ENCODE data around the gene LTC4S.
"Not testable (repeated sequence)": the region's sequence is repeated elsewhere in the genome, so short reads cannot be mapped to it uniquely, and the experiment has no call there.

The LTC4S gene

GRCh38 chr5:179832039-179832745, 38.4 kb downstream of the LTC4S start:
- no peaks in the 10 kb centered on the region for H3K9me3 ChIP-seq (ENCODE audit: severe bottlenecking)
- peaks cover 35% of the 10 kb centered on the region for H3K36me3 ChIP-seq
- H3K27me3 ChIP-seq (ENCODE audit: insufficient read depth, low read depth, severe bottlenecking), result no peaks in the 10 kb centered on the region
- no peak overlapping the region for H3K27ac ChIP-seq
- no peak overlapping the region for H3K4me3 ChIP-seq (ENCODE audit: low read depth, low read length)
- DNase-seq, result no peak
- no peak for TF ChIP-seq CTCF (IDR thresholded peaks at IDR 0.05; ENCODE audit: low read depth, low read length)

- DNase-seq, result no peak
- H3K4me3 ChIP-seq (ENCODE audit: low read depth, low read length), result no peak overlapping the region
- H3K27ac ChIP-seq, result no peak overlapping the region
- no peaks in the 10 kb centered on the region for H3K27me3 ChIP-seq (ENCODE audit: insufficient read depth, low read depth, severe bottlenecking)
- no peaks in the 10 kb centered on the region for H3K9me3 ChIP-seq (ENCODE audit: severe bottlenecking)
- peaks cover 30% of the 10 kb centered on the region for H3K36me3 ChIP-seq
- TF ChIP-seq CTCF (IDR thresholded peaks at IDR 0.05; ENCODE audit: low read depth, low read length), result no peak
Measured at GRCh38 chr5:179833056-179833708, 39.4 kb downstream of the LTC4S start.

DNA sequence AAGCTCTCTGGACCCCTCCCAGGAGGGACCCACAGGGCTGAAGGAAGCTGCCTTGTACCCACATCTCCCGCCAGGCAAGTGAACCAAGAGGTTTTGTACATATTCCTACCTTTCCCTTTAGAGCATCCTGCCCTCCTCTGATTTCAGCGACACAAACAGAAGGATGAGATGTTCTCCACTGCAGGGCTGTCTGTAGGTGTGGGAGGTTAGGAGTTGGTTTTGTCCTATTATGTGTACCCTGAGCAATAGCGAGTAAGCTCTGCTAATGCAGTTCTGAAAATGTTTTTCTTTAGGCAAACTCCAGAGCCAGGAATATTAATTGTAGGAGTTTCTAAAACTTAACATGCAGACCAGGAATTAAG, 39.9 kb downstream of the LTC4S start:
- TF ChIP-seq CTCF (IDR thresholded peaks at IDR 0.05; ENCODE audit: low read depth, low read length), result no peak
- Histone ChIP-seq H3K27me3 (ENCODE audit: insufficient read depth, low read depth, severe bottlenecking) (no peaks in the 10 kb centered on the region), H3K4me3 (ENCODE audit: low read depth, low read length) (no peak overlapping the region), H3K27ac (no peak overlapping the region), H3K36me3 (peaks cover 28% of the 10 kb centered on the region), H3K9me3 (ENCODE audit: severe bottlenecking) (no peaks in the 10 kb centered on the region)
- DNase-seq, result no peak

DNA sequence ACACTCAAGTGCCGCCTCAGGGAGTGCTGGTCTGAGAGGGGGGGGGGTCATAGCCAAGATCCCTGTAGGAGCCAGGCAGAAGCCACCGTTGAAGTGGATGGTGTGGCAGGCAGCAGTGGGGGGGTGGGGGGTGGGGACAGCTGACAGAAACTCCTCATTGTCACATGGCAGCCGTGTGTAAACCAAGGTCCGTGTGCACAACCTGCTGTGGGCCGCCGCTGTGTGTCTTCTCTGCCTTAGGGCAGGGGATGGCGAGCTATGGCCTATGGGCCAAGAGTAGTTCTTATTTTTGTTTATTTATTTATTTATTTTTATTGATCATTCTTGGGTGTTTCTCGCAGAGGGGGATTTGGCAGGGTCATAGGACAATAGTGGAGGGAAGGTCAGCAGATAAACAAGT, 40.3 kb downstream of the LTC4S start:
- Histone ChIP-seq H3K27ac (no peak overlapping the region), H3K9me3 (ENCODE audit: severe bottlenecking) (no peaks in the 10 kb centered on the region), H3K27me3 (ENCODE audit: insufficient read depth, low read depth, severe bottlenecking) (no peaks in the 10 kb centered on the region), H3K36me3 (peaks cover 25% of the 10 kb centered on the region), H3K4me3 (ENCODE audit: low read depth, low read length) (no peak overlapping the region)
- DNase-seq, result no peak
- TF ChIP-seq CTCF (IDR thresholded peaks at IDR 0.05; ENCODE audit: low read depth, low read length), result no peak

GRCh38 chr5:179834871-179835270, 41.1 kb downstream of the LTC4S start:
- not testable (repeated sequence) for H3K4me3 ChIP-seq (ENCODE audit: low read depth, low read length)

DNA sequence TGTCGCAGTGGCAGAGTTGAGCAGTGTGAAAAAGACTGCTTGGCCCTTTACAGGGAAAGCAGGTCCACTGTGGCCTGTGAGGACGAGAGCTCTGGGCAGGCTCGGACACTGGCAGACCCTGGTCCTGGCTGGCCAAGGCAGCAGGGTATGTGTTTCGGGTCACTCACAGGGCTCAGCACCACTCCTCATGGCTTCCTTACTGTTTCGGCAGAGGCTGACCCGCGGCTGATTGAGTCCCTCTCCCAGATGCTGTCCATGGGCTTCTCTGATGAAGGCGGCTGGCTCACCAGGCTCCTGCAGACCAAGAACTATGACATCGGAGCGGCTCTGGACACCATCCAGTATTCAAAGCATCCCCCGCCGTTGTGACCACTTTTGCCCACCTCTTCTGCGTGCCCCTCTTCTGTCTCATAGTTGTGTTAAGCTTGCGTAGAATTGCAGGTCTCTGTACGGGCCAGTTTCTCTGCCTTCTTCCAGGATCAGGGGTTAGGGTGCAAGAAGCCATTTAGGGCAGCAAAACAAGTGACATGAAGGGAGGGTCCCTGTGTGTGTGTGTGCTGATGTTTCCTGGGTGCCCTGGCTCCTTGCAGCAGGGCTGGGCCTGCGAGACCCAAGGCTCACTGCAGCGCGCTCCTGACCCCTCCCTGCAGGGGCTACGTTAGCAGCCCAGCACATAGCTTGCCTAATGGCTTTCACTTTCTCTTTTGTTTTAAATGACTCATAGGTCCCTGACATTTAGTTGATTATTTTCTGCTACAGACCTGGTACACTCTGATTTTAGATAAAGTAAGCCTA, 42.6 kb downstream of the LTC4S start:
- H3K4me3 ChIP-seq (ENCODE audit: low read depth, low read length), result no peak overlapping the region
- H3K36me3 ChIP-seq, result peaks cover 18% of the 10 kb centered on the region
- DNase-seq, result no peak
- H3K9me3 ChIP-seq (ENCODE audit: severe bottlenecking), result no peaks in the 10 kb centered on the region
- no peak for TF ChIP-seq CTCF (IDR thresholded peaks at IDR 0.05; ENCODE audit: low read depth, low read length)
- H3K27ac ChIP-seq, result no peak overlapping the region
- H3K27me3 ChIP-seq (ENCODE audit: insufficient read depth, low read depth, severe bottlenecking), result no peaks in the 10 kb centered on the region

More at GRCh38 chr5:179834871-179835270, 41.1 kb downstream of the LTC4S start:
- H3K27ac ChIP-seq; H3K9me3 ChIP-seq (ENCODE audit: severe bottlenecking); DNase-seq; H3K27me3 ChIP-seq (ENCODE audit: insufficient read depth, low read depth, severe bottlenecking): not testable (repeated sequence)
- H3K36me3 ChIP-seq, result peaks cover 25% of the 10 kb centered on the region

Data from WERI-Rb-1 (cell line).